Left ventricle myocardium inferior (tissue), 1 donor: Measurements from ENCODE around the gene HNRNPUL1. TPM values are rescaled to one million over a fixed set of nuclear protein-coding genes. Genes with fewer than 3 reads are reported as not detected.

Source experiments
- DNase-seq: peaks from one replicate; pipeline ENCODE4 v3.0.0-alpha.2; 2020
- H3K27ac ChIP-seq: fragments of 200-600 bp; replicated peaks from 2 replicates; pipeline ENCODE4 v1.8.0; 2021
- H3K27me3 ChIP-seq: fragments of 200-600 bp; 2 replicates; pipeline ENCODE4 v1.8.0; 2021; ENCODE audit warnings: low read depth
- H3K36me3 ChIP-seq: fragments of 200-600 bp; 2 replicates; pipeline ENCODE4 v1.8.0; 2021
- H3K4me1 ChIP-seq: fragments of 200-600 bp; 2 replicates; pipeline ENCODE4 v1.8.0; 2021
- H3K4me3 ChIP-seq: fragments of 200-600 bp; 2 replicates; pipeline ENCODE4 v1.8.0; 2021; ENCODE audit warnings: mild to moderate bottlenecking, moderate library complexity
- H3K9me3 ChIP-seq: fragments of 200-600 bp; replicated peaks from 2 replicates; pipeline ENCODE4 v1.8.0; 2021
- CTCF ChIP-seq: fragments of 200-600 bp; IDR thresholded peaks from 2 replicates; pipeline ENCODE4 v1.8.0; 2021; ENCODE audit warnings: antibody characterized with exemption, mild to moderate bottlenecking, borderline replicate concordance
- intact Hi-C: fragments of 100-400 bp; cut with micrococcal nuclease; formaldehyde crosslinking; loops from one replicate; pipeline ENCODE4 v1.11.0; 2022
- total RNA-seq: library from RNA; stranded (reverse); fragmentation: NEBNext Ultra II Directional; extraction: Animal tissue kit (Norgen Biotek cat#: 25700); gene quantifications from one replicate; pipeline ENCODE4 v1.2.1, GENCODE V29; 2021
- donor health status: DM: no; HTN: yes; CAD: no; lungs with severe emphysema.

Gene HNRNPUL1
- total RNA-seq, 1 donor from 2014 or later = 103 TPM

DNA sequence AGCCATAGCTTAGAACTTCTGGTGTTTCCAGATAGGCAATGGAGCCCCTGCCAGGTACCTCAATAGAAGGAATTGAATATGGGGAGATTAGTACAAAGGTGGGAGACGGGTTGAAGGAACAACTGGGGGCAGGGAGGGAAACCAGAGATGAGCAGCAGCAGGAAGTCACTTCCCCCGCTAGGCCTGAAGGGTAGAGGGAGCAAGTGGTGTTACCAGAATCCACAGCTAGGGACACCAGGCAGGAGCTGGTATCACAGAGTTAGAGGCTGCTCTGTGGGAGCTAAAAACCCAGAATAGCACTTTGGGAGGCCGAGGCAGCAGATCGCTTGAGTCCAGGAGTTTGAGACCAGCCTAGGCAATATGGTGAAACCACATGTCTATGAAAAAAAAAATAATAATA is 15.3 kb upstream of the HNRNPUL1 start:
- no peak for DNase-seq
- Histone ChIP-seq H3K27me3 (peaks cover 6% of the 10 kb centered on the region), H3K4me3 (no peak overlapping the region), H3K36me3 (peaks cover 77% of the 10 kb centered on the region), H3K27ac (no peak overlapping the region), H3K9me3 (no peaks in the 10 kb centered on the region), H3K4me1 (no peaks in the 10 kb centered on the region)
- intact Hi-C loops = no loop called here
- TF ChIP-seq CTCF = no peak

DNA sequence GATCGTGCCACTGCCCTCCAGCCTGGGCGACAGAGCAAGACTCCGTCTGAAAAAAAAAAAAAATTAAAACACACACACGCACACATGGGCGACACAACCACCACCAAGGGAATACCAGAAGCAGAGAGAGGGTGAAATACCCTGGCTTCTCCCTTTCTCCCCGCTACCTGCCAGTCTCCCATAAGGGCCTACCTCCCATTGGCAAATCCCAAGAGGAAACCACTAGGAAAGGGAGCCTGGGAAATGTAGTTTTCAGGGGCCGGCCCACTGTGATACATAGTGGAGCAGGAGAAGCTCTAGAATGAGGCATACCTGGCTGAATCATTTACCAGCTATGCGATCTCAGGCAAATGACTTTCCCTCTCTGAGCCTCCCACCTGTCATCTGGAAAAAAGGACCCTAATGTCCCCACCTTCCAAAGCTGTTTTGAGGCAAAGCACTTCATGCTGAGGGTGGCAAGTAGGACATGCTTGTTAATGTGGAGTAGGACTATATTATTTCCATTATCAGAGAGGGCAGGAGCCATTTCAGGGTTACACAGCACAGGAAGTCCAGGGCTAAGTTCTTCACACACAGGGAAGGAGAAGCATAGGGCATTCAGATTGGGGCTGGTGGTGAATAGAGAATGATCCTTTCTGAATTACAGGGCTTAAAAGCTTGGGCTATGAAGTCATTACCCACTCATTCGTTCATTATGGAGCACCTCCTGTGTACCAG is 14.3 kb upstream of the HNRNPUL1 start:
- intact Hi-C loops = no loop called here
- DNase-seq = no peak
- no peak for TF ChIP-seq CTCF
- Histone ChIP-seq H3K9me3 (no peaks in the 10 kb centered on the region), H3K27me3 (peaks cover 6% of the 10 kb centered on the region), H3K4me3 (no peak overlapping the region), H3K36me3 (peaks cover 75% of the 10 kb centered on the region), H3K27ac (no peak overlapping the region), H3K4me1 (no peaks in the 10 kb centered on the region)

DNA sequence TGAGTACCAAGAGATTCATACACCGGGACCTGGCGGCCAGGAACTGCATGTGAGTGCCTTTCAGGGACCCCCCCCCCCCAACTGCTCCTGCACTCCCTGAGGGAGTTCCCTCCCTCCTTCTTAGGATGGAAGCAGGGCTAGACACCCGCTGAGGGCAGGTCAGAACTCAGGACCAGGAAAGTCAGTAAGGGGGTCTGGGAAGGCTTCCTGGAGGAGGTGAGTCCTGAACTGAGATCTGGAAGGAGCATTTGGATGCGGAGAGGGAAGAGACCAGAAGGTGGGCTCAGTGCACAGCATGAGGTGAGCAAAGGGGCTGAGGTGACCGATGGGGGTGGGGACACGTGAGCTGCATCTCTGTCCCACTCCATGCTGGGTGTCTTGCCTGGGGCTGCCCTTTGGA is 10.5 kb upstream of the HNRNPUL1 start:
- no peaks in the 10 kb centered on the region for H3K9me3 ChIP-seq
- H3K4me1 ChIP-seq = no peaks in the 10 kb centered on the region
- intact Hi-C loops = no loop called here
- DNase-seq = no peak
- no peak for TF ChIP-seq CTCF
- H3K36me3 ChIP-seq = peaks cover 65% of the 10 kb centered on the region
- peaks cover 6% of the 10 kb centered on the region for H3K27me3 ChIP-seq
- H3K27ac ChIP-seq = no peak overlapping the region
- H3K4me3 ChIP-seq = no peak overlapping the region

GRCh38 chr19:41255171-41255570 is 9.0 kb upstream of the HNRNPUL1 start:
- no peak overlapping the region for H3K4me3 ChIP-seq
- peaks cover 6% of the 10 kb centered on the region for H3K27me3 ChIP-seq
- H3K36me3 ChIP-seq = peaks cover 50% of the 10 kb centered on the region
- no peaks in the 10 kb centered on the region for H3K9me3 ChIP-seq
- TF ChIP-seq CTCF = no peak
- DNase-seq = no peak
- no peak overlapping the region for H3K27ac ChIP-seq
- intact Hi-C loops = no loop called here
- H3K4me1 ChIP-seq = no peaks in the 10 kb centered on the region

DNA sequence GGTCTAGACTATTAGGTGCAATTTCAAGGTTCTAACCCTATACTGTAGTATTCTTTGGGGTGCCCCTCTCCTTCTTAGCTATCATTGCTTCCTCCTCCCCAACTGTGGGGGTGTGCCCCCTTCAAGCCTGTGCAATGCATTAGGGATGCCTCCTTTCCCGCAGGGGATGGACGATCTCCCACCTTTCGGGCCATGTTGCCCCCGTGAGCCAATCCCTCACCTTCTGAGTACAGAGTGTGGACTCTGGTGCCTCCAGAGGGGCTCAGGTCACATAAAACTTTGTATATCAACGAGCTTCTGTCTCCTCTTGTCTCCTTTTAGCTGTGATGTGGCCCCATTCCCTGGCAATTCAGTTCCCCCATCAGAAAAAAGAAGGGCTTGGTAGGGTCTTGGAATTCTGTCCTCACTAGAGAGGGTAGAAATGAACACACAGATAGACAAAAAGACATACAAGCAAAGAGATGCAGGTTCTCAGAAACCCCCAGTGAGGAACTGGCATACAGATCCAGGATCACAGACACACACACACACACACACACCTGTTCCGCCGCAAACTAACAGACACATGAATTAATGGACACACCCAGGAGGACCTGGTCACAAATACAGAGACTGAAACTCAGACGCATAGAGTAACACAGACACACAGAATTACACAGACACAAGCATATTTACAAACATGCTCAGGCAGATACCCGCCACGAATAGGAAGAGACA is 2.5 kb upstream of the HNRNPUL1 start:
- no peaks in the 10 kb centered on the region for H3K9me3 ChIP-seq
- H3K4me1 ChIP-seq = peaks cover 43% of the 10 kb centered on the region
- TF ChIP-seq CTCF = no peak
- peak overlapping the region; percentile 83 for H3K4me3 ChIP-seq
- intact Hi-C loops = loop anchor here (5.0 kb wide), 1 partner anchor 59 kb away; no protein-coding TSS in a partner anchor
- no peak for DNase-seq
- no peaks in the 10 kb centered on the region for H3K27me3 ChIP-seq
- peak overlapping the region; percentile 97 for H3K27ac ChIP-seq
- peaks cover 20% of the 10 kb centered on the region for H3K36me3 ChIP-seq
